GM12801 (cell line): ENCODE results near the gene DOCK3.

Source experiments
- TF ChIP-seq, protein P1 (sequence below): IDR thresholded peaks from one replicate; pipeline ENCODE4 v1.5.1; 2011; ENCODE audit warnings: control low read depth; ENCODE audit not compliant: insufficient read length; ENCODE audit errors: extremely low read depth

DOCK3 gene

DNA sequence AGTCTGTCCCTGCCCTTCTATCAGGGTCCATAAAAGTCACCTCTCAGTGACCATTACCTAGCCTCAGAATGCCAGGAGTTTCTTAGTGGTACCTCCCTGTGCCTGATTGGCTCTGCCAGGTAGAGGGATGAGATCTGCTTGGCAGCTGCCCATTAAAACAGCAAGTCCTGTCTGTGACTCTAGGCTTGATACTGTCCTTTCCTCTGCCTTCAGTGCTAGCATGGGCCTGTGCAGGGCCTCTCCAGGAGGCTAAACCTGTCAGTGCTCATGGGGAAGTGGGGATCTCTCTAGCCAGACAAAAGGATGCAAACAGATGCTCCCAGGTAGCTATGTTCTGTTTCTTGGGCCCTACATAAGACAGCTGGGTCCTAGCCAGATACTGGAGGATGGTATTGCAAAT, 700.4 kb downstream of the DOCK3 start:
- TF ChIP-seq, protein P1, sequence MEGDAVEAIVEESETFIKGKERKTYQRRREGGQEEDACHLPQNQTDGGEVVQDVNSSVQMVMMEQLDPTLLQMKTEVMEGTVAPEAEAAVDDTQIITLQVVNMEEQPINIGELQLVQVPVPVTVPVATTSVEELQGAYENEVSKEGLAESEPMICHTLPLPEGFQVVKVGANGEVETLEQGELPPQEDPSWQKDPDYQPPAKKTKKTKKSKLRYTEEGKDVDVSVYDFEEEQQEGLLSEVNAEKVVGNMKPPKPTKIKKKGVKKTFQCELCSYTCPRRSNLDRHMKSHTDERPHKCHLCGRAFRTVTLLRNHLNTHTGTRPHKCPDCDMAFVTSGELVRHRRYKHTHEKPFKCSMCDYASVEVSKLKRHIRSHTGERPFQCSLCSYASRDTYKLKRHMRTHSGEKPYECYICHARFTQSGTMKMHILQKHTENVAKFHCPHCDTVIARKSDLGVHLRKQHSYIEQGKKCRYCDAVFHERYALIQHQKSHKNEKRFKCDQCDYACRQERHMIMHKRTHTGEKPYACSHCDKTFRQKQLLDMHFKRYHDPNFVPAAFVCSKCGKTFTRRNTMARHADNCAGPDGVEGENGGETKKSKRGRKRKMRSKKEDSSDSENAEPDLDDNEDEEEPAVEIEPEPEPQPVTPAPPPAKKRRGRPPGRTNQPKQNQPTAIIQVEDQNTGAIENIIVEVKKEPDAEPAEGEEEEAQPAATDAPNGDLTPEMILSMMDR = no peak

DNA sequence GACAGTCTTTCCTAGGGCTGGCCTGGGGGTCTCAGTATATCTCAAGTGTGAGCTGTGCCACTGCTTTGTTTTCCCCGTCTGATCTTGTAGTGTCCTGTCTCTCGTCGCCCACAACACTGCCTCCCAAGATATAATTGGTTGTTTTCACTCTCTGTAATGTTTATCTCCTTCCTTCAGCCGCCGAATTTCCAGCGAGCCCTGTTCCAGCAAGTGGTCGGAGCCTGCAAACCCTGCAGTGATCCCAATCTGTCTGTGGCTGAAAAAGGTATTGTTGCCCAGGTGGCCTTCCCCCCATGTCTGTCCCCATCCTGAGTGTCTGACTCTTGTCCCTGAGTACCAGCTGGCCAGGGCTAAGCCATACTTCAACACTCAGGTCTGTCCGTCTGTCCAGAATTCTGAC, 700.8 kb downstream of the DOCK3 start:
- TF ChIP-seq, protein P1 = no peak

DNA sequence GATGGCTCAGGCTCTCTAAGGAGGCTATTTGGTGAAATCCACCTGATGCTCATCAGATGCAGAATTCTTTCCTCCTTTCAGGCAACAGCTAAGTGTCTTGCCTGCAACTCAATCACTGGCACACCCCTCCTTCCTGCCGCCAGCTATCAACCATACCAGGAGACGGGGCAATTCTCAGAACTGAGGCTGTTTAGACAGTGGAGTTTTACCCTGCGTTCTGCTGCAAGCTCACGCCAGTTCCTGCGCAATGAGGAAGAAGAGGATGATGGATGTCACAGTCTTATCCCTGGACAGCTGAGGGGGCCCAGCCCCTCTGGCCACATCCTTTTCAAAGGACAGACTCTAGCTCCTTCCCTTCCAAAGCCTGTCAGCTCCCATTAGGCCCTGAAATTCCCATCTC, 703.3 kb downstream of the DOCK3 start:
- TF ChIP-seq, protein P1 = no peak

DNA sequence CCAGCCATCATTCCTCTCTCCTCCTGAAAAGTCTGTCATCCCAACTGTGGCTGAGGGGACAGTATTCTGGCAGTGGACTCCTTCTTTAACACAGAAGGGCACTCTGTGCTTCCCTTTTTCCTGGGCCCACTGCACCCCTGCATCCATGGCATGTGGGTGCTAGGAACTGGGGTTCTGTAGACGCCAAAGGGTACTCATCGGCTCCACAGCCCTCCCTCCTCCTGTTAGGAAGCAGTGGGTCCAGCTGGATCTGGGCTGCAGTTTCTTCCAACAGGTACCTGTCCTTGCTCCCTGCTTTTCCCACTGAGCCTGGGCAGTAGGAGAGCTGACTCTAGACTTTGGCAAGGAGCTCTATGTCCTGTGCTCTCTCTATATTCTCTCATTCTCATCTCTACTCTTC, 704.0 kb downstream of the DOCK3 start:
- TF ChIP-seq, protein P1 = no peak

DNA sequence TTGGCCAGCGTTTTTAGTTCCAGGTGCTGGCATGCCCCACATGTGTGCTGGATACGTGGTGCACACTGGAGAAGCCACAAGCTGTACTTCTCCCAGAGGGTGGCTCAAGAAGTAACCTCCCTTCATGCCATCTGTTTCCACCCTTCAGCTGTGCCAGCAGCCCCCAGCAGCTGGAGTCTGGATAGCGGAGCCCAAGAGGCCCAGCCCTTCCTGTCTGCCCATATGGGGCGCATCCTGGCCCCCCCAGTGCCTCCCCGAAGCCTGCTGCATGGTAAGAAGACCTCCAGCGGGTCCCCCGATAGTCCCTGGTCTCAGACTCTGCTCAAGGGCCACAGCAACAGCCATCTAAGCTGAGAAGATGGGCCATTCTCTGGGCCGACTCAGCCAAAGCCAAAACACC, 704.6 kb downstream of the DOCK3 start:
- TF ChIP-seq, protein P1 = no peak

DNA sequence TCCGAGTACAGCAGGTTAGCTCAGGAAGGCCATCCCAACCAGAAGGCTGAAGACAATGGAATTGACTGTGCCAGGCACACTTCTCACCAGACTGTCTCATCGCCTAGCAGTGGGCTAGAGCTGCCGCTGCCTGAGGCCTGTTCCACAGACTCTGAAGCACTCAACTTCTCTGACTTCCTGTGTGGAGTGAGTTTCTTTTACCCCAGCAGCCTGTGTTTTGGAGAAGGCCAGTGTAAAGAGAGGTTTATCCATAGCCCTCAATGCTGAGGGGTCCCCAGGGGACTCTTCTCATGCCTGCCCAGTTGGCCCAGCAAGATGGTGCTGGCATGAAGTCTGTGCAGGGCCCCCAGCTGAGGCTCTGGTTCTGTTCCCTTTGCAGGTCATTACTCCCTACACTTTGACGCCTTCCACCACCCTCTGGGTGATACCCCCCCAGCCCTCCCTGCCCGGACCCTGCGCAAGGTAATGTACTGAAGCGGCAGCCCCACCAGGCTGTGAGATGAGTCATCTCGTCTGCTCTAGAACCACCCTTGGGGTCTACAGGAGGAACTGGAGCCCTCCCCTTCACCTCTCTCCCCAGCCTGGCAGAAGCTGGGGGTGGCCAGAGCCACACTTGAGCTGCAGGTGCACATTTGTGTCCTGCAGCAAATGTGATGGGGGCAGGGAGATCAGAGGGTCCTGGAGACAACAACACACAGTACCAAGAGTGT, 705.2 kb downstream of the DOCK3 start:
- TF ChIP-seq, protein P1 = no peak

DNA sequence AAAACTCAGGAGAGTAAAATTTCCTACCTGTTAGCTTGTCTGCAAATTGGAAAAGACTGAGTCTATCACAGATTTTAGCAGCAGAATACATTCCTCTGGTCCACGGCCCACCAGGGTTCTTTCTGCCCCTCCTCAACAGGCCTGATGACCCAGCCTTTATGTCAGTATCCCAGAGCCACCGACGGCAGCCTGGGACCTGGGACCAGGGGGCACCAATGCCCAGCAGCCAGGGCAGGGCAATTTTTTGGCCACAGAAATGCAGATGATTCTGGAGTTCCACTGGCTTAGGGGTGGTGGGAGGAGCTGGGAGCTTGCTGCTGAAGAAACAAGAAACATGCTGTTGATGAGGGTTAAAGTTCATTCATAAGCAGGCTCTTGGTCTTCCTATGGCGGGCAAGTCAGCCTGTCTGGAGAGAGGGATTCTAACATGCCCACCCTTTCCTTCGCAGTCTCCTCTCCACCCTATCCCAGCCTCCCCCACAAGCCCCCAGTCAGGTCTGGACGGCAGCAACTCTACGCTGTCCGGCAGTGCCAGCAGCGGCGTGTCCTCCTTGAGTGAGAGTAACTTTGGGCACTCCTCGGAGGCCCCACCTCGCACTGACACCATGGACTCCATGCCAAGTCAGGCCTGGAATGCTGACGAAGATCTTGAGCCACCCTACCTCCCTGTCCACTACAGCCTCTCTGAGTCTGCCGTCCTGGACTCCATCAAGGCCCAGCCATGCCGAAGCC, 706.0 kb downstream of the DOCK3 start:
- TF ChIP-seq, protein P1 = no peak
